GM21723 (cell line): Measurements from ENCODE around the gene PDE3A.
"Not testable (repeated sequence)": the region's sequence is repeated elsewhere in the genome, so short reads cannot be mapped to it uniquely, and the experiment has no call there.

ENCODE experiments used
- ATAC-seq: cut with Tn5 transposase; IDR thresholded peaks from one replicate; pipeline ENCODE4 v1.9.1; 2021; ENCODE audit warnings: mild to moderate bottlenecking, moderate library complexity; ENCODE audit not compliant: unreplicated experiment

The PDE3A gene

GRCh38 chr12:20546267-20546666, 177.9 kb downstream of the PDE3A start:
- no peak for ATAC-seq

DNA sequence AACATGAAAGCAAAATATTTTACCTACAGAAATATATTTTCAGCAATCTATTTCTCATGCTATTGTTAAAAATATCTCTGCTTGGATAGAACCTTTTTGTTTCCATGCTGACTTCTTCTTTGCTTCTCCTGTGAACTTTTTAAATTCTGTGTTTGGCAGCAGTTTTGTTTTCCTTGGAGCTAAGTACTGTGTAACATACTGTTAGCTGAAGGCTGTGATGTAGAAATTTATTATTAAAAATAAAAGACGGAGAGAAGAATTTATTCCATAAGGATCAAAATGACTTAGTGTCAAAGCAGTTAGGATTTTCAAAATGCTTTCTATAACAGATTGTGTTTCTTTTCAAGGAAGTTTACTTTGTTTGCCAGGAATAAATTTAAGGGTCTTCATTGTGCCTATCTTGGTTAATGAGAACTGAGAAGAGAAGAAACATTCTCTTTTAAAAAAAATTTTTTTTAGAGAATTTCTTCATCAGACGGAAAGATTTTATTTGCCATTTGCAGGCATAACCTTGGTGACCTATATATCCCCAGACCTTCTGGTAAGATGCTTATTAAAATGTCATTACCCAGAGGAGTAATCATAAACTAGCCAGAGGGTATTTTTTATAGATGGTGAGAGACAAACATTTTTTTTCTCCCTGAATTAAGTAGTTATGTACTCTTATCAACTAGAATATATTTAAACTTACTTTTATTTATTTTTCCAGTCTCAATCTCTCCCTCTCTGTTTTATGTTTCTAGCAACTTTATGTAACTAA, 179.7 kb downstream of the PDE3A start:
- no peak for ATAC-seq

GRCh38 chr12:20548611-20549010, 180.3 kb downstream of the PDE3A start:
- no peak for ATAC-seq

- no peak for ATAC-seq
These were observed 180.9 kb downstream of the PDE3A start for GRCh38 chr12:20549108-20549719.

DNA sequence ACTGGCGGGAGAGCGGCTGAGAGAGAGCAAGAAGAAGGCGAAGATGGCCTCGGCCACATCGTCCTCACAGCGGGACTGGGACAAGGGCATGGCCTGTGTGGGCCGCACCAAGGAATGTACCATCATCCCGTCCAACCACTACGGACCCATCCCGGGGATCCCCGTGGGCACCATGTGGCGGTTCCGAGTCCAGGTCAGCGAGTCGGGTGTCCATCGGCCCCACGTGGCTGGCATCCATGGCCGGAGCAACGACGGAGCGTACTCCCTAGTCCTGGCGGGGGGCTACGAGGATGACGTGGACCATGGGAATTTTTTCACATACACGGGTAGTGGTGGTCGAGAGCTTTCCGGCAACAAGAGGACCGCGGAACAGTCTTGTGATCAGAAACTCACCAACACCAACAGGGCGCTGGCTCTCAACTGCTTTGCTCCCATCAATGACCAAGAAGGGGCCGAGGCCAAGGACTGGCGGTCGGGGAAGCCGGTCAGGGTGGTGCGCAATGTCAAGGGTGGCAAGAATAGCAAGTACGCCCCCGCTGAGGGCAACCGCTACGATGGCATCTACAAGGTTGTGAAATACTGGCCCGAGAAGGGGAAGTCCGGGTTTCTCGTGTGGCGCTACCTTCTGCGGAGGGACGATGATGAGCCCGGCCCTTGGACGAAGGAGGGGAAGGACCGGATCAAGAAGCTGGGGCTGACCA, 183.6 kb downstream of the PDE3A start:
- not testable (repeated sequence) for ATAC-seq

DNA sequence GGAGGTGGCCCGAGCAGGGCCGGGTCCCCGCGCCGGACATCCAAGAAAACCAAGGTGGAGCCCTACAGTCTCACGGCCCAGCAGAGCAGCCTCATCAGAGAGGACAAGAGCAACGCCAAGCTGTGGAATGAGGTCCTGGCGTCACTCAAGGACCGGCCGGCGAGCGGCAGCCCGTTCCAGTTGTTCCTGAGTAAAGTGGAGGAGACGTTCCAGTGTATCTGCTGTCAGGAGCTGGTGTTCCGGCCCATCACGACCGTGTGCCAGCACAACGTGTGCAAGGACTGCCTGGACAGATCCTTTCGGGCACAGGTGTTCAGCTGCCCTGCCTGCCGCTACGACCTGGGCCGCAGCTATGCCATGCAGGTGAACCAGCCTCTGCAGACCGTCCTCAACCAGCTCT, 184.2 kb downstream of the PDE3A start:
- not testable (repeated sequence) for ATAC-seq

- ATAC-seq, result no peak
These were observed 186.7 kb downstream of the PDE3A start for GRCh38 chr12:20555015-20555414.

DNA sequence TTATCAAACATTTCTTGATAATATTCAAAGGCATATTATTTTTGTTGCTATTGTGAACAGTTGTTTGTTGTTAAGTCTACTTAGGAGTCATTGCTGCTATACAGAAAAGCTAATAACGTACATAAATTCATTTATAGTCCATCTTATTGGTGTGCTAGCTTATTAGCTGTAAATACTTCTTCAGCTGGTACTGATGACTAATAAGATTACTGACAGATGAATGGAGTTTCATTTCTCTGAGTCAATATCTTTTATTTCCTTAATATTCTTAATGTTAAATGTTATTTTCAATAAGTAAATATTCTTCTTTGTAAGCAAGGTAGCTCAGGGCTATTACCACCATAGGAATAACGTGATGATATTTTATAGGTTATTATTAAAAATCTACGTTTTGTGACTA, 187.4 kb downstream of the PDE3A start:
- no peak for ATAC-seq

- ATAC-seq, result no peak
These were observed 188.8 kb downstream of the PDE3A start for GRCh38 chr12:20557096-20557495.

DNA sequence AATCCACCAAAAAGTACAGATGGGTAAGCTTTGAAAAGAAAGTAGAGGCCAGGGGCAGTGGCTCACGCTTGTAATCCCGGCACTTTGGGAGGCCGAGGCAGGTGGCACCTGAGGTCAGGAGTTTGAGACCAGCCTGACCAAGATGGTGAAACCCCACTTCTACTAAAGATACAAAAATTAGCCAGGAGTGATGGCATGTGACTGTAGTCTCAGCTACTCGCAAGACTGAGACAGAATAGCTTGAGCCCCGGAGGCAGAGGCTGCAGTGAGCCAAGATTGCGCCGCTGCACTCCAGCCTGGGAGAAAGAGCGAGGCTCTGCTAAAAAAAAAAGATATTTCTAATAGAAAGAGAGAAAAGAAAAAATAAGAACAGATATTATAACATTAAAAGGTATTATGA, 192.6 kb downstream of the PDE3A start:
- ATAC-seq, result no peak

- ATAC-seq, result no peak
These were observed 193.5 kb downstream of the PDE3A start for GRCh38 chr12:20561871-20562270.

DNA sequence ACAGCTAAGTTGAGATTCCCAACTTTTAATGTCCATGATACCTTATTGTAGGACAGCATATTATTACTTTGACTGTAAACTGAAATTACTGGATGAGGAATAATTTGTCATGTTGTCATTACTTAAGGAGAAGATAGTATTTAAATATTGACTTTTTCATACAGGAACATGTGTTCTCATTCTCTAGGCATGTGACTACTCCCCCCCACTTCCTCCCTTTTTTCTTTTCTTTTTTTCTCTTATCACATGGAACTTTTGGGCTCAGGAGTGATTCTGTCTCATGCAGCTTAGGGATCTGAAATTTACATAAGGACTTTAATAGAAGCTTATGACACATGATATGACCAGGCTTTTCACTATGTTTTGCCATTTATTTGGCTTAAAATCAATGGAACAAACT, 199.1 kb downstream of the PDE3A start:
- no peak for ATAC-seq

DNA sequence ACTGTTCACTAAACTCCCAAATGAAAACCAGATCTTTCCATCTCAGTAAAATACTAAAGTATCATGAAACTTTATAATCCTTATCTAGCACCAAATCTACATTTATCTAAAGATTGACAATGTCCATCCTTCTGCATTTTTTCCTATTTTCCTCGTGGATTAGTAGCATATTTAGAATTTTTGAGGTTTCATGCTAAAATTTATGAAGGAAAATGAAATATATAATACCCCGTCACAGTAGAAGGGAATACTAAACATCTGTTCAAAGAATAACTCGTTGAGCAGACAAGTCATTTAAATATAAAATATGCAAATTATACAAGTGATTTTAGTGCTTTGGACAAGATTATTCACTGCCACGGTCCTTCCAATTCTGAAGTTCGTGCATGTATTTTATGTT, 204.1 kb downstream of the PDE3A start:
- ATAC-seq, result no peak

DNA sequence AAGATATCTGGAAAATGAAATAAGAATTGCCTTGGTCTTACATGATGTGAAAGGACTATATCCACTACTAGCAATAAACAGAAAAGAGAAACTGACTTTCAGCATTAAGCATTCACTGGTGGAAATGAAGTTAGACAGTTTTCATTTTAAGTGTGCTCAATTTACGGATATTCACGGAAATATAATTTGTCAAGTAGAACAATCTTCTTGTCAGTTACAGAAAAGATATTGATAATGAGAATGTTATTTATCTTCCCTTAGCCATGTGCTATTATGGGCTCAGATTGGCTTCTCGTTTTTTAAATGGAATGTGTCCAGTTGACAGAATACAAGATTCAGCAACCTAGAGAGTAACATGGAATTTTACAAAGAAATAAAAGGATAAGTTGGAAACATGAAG, 208.2 kb downstream of the PDE3A start:
- no peak for ATAC-seq

DNA sequence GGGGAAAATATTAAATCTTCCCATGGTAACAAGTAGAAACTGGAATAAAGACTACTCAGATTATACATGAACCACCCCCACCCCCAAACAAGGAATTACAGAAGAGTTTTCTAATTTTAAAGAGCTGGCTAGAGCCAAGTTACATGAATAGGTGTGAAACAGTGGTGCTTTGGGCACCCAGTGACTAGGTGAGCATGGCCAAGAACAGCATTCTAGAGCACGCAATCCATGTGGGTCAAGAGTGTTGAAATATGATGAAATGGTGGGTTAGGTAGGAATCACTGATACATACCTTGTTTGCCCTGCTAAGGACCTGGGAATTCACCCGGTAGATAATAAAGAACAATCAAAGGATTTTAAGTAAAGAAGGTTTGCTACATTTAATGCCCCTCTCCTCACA, 208.7 kb downstream of the PDE3A start:
- no peak for ATAC-seq

- no peak for ATAC-seq
These were observed 209.8 kb downstream of the PDE3A start for GRCh38 chr12:20578142-20578541.

DNA sequence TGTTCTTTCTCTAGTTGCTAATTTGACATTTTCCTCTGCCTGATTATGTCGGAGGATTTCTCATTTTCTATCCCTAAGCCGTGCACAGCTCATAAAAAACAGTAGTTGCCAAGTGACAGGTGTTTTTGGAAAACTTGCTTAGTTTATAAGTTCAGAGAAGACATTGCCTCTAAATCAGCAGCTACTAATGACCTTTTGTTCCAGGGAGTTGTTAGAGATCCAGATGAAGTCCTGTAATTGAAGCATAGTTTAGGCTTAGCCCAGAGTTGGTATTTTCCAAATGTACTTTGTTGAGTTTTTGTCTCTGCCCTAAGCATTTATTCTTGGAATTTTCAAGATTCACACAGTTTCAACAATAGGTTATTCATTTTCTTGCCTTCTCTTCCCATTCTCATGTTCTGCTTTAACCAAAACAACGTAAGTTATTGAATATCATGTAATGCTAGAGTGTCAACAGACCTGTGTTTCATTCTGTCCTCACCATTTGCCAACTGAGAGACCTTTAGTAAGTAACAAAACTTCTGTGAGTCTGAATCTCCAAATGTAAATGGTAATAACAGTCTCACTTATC, 216.8 kb downstream of the PDE3A start:
- no peak for ATAC-seq

DNA sequence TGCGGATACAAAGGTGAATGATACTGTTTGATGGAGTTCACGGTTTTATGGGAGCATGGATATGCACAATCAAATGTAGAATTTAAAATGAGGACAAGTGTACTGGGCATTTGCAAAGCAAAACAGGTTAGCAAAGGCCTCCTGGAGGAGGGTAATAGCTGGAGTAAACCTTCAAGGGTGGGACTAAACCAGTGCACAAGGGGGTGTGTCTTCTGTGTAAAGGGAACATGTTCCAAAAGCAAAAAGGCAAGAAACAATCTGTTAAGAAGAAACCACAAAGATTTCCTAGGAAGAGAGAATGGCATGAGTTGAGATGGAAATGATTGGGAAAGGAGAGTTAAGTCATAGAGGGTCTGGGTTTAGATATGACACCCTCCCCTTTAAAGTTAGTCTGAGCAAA, 217.6 kb downstream of the PDE3A start:
- no peak for ATAC-seq

DNA sequence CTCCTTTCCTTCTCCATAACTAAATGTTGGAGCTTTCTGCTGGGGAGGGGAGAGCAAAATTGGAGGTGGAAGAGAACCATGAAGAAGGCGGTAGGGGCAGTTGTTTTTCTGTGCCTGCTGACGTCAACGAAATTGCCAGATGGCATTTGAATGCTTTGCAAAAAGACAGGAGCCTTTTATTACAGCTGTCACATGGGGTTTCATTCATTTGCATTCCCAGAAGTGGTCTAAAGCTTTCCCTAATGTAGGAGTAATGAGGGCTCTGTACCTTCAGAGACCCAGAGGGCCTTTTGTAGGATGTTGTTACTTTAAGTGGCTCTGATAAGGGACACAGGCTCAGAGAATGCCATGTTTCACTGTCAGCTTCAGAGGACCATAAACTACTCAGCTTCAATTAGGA, 219.7 kb downstream of the PDE3A start:
- no peak for ATAC-seq

GRCh38 chr12:20590570-20590969, 222.2 kb downstream of the PDE3A start:
- no peak for ATAC-seq

GRCh38 chr12:20592556-20592955, 224.2 kb downstream of the PDE3A start:
- no peak for ATAC-seq

- no peak for ATAC-seq
These were observed 225.3 kb downstream of the PDE3A start for GRCh38 chr12:20593611-20594010.
